ENCODE results near the gene MAPK10.

DNA sequence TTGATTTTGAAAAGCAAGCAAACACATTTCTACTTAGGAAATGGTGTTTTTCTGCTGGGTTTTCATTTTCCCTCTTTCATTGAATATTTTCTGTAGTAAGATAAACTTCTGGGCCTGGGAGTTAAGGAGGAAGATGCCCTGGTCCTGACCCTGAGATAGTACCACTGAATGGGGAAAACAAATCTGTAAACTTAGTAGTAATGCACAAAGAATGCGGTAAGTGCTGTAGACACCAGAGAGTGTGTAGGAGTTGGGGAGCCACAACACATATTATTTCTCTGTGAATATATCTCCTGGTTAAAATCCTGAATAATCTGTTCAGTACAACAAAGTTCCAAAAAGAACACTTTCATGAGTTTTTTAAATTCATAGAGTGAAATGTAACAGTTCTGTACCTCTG lies 178.3 kb downstream of the MAPK10 start:
- TF ChIP-seq, protein P1, sequence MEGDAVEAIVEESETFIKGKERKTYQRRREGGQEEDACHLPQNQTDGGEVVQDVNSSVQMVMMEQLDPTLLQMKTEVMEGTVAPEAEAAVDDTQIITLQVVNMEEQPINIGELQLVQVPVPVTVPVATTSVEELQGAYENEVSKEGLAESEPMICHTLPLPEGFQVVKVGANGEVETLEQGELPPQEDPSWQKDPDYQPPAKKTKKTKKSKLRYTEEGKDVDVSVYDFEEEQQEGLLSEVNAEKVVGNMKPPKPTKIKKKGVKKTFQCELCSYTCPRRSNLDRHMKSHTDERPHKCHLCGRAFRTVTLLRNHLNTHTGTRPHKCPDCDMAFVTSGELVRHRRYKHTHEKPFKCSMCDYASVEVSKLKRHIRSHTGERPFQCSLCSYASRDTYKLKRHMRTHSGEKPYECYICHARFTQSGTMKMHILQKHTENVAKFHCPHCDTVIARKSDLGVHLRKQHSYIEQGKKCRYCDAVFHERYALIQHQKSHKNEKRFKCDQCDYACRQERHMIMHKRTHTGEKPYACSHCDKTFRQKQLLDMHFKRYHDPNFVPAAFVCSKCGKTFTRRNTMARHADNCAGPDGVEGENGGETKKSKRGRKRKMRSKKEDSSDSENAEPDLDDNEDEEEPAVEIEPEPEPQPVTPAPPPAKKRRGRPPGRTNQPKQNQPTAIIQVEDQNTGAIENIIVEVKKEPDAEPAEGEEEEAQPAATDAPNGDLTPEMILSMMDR (IDR thresholded peaks at IDR 0.05), result no peak
- no peak for TF ChIP-seq POLR2AphosphoS5 (IDR thresholded peaks at IDR 0.05)
- no peak for TF ChIP-seq POLR2A (IDR thresholded peaks at IDR 0.05)
- TF ChIP-seq EP300 (IDR thresholded peaks at IDR 0.05), result no peak
